ENCODE results near the gene CBX2. TPM values are rescaled to one million over a fixed set of nuclear protein-coding genes. Genes with fewer than 3 reads are reported as not detected.

CBX2 gene
- 0.86 and 1.3 TPM in 2 replicates for total RNA-seq

DNA sequence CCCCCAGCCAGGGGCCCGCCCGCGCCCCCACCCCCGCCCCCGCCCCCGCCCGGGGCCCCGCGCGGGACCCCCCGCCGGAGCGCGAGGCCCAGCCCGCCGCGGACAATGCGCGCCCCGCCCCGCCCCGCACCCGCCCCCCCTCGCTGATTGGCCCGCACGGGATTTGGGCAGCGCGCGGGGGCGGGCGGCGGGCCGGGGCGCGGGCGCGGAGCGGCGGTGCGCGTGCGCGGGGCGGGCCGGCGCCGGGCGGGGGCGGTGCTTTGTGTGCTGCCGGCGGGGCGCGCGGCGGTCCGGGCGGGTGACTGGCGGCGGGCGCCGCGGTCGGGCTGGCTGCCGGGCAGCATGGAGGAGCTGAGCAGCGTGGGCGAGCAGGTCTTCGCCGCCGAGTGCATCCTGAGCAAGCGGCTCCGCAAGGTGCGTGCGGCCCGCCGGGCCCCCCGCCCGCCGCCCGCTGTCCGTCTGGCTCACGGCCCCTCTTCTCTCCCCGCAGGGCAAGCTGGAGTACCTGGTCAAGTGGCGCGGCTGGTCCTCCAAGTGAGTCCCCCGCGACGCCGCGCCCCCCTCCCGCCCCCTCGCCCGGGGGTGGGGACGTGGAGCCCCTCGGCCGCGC lies at the start of gene CBX2:
TSS of gene CBX2 (plus strand) at position 255 of the 610 bp plus-strand sequence. CDS start at position 343, 88 bp downstream.
- TF ChIP-seq CTCF (IDR thresholded peaks at IDR 0.05; ENCODE audit: insufficient read depth, low read depth, low read length): no peak
- peak within 1 kb of the TSS; percentile 67 for H3K4me3 ChIP-seq (ENCODE audit: low read depth, low read length)
- DNase-seq (ENCODE audit: low read depth): peak; percentile 60

DNA sequence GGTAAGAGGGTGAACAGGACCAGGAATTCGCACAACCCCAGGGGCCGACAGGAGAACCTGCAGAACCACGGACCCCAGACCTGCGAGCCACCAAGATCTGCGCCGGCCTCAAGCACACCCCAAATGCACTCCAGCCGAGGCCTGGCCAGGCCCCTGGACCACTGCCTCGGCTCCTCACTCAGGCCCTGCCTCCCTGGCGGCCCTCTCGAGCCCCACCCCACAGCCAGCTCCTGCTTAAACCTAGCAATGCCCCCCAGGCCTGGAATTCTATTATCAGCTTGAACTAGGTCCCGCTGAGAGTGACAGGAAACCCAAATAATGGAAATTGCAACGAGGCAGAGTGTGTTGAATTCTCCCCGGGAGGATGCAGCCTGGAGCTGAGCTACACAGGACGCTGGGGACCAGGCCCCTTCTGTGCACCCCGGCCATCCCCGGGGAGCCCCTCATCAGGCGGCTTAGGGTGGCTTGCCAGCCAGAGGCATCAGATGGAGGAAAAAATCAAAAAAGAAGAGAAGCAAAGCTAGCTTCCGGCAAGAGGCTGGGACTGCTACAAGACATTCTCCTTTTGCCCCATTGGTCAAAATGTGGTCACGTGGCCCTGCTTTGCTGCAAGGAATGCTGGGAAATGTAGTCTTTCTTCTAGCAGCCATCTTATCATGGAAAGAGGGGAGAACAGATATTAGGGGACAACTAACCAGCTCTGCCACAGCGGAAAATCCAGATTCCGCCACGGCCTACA lies 49.6 kb upstream of the CBX2 start:
- no peak for TF ChIP-seq CTCF (IDR thresholded peaks at IDR 0.05; ENCODE audit: insufficient read depth, low read depth, low read length)
- H3K4me3 ChIP-seq (ENCODE audit: low read depth, low read length): peak overlapping the region; percentile 42
- peak; percentile 94 for DNase-seq (ENCODE audit: low read depth)

DNA sequence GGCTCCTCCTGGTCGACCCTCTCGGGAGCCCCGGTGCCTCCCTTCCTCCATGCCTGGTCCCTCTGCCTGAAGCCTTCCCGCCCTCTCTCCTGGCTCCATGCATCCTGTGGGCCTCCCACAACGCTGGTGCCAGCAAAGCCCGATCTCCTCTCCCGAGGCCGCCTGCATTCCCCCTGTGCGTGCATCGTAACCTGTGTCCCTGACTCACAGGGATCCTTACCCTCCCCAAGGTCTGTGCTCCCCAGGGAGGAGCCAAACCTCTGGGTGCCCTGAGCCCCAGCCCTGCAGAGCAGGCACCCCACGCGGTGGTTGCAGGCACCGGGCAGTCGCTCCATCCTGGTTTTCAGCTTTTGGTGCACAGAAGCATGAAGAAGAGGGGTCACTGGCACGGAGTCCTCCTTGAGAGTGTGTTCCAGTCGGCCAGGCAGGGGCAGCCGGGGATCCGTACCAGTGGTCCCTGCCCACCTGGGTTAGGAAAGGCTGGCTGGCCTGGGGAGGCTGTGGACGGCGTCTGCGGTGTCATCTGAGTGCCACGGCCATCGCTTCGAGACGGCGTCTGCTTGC lies 49.0 kb upstream of the CBX2 start:
- TF ChIP-seq CTCF (IDR thresholded peaks at IDR 0.05; ENCODE audit: insufficient read depth, low read depth, low read length): no peak
- DNase-seq (ENCODE audit: low read depth): no peak
- H3K4me3 ChIP-seq (ENCODE audit: low read depth, low read length): no peak overlapping the region

DNA sequence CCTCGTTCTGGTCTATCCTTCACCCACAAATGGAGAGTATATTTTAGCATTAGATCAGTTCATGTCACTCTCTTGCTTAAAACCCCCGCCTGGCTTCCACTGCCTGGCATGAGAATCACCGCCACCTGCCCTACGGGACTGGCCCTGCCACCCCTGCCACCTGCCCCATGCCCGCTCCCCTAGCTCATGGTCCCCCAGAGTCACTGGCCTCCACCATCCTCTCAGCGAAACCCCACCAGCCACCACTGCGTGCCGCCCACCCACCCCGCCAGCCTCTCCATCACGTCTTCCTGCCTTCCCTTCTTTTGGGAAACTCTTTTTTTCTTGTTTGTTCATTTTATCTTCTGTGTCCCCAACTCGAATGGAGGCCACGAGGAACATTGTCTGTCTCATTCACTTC lies 48.2 kb upstream of the CBX2 start:
- H3K4me3 ChIP-seq (ENCODE audit: low read depth, low read length): no peak overlapping the region
- TF ChIP-seq CTCF (IDR thresholded peaks at IDR 0.05; ENCODE audit: insufficient read depth, low read depth, low read length): no peak
- no peak for DNase-seq (ENCODE audit: low read depth)

- DNase-seq (ENCODE audit: low read depth): no peak
- no peak overlapping the region for H3K4me3 ChIP-seq (ENCODE audit: low read depth, low read length)
- no peak for TF ChIP-seq CTCF (IDR thresholded peaks at IDR 0.05; ENCODE audit: insufficient read depth, low read depth, low read length)
Observed at GRCh38 chr17:79730437-79730768, 47.5 kb upstream of the CBX2 start.

- no peak for TF ChIP-seq CTCF (IDR thresholded peaks at IDR 0.05; ENCODE audit: insufficient read depth, low read depth, low read length)
- DNase-seq (ENCODE audit: low read depth): no peak
- no peak within 1 kb of the TSS for H3K4me3 ChIP-seq (ENCODE audit: low read depth, low read length)
Observed at GRCh38 chr17:79730769-79731483, 47.0 kb upstream of the CBX2 start, which contains the start of gene ENPP7. Gene ENPP7, plus strand, starts transcription at chr17:79730943. Its CDS starts 197 bp downstream, at chr17:79731140.
